DND-41 (cell line): ENCODE results near the gene DPYSL3.

Source experiments
- ATAC-seq: fragments of 200-7000 bp; cut with Tn5 transposase; 3 replicates; pipeline ENCODE4 v1.9.1; 2021; ENCODE audit warnings: low read depth; ENCODE audit not compliant: insufficient read depth
- DNase-seq: peaks from one replicate; pipeline ENCODE4 v3.0.0-alpha.2; 2020
- H2AFZ ChIP-seq: 2 replicates; pipeline ENCODE4 v1.6.0; 2012; ENCODE audit warnings: low read depth, low read length
- H3K27ac ChIP-seq: 2 replicates; pipeline ENCODE4 v1.5.1; 2012; ENCODE audit warnings: low read length, inconsistent platforms
- H3K27me3 ChIP-seq: fragments of 200-600 bp; sonication (generic); 2 replicates; pipeline ENCODE4 v1.6.0; 2012; ENCODE audit warnings: low read length, mild to moderate bottlenecking, inconsistent platforms; ENCODE audit not compliant: insufficient read depth, poor library complexity
- H3K36me3 ChIP-seq: 2 replicates; pipeline ENCODE4 v1.5.1; 2012; ENCODE audit warnings: low read length, inconsistent platforms; ENCODE audit not compliant: insufficient read depth
- H3K4me1 ChIP-seq: 2 replicates; pipeline ENCODE4 v1.5.1; 2012; ENCODE audit warnings: mild to moderate bottlenecking, low read length; ENCODE audit not compliant: insufficient read depth
- H3K4me2 ChIP-seq: 2 replicates; pipeline ENCODE4 v1.6.0; 2012; ENCODE audit warnings: mild to moderate bottlenecking, moderate library complexity, low read length, inconsistent platforms; ENCODE audit not compliant: insufficient read depth
- H3K4me3 ChIP-seq, 2 experiments: fragments of 200-600 bp in 1 of 2; shearing (Covaris generic) in 1 of 2; 2 replicates each; pipeline ENCODE4 v1.5.1; 2012 to 2016; ENCODE audit warnings: inconsistent platforms in 2 of 2, low read length in 2 of 2, mild to moderate bottlenecking in 2 of 2, low read depth in 1 of 2, moderate library complexity in 1 of 2
- H3K79me2 ChIP-seq: 2 replicates; pipeline ENCODE4 v1.6.0; 2012; ENCODE audit warnings: low read length, inconsistent platforms; ENCODE audit not compliant: insufficient read depth
- H3K9ac ChIP-seq: 2 replicates; pipeline ENCODE4 v1.6.0; 2012; ENCODE audit warnings: low read depth, mild to moderate bottlenecking, inconsistent platforms, low read length, moderate library complexity
- H3K9me3 ChIP-seq: 2 replicates; pipeline ENCODE4 v1.5.1; 2012; ENCODE audit warnings: low read length, moderate library complexity, mild to moderate bottlenecking, inconsistent platforms; ENCODE audit not compliant: insufficient read depth, severe bottlenecking
- H4K20me1 ChIP-seq: 2 replicates; pipeline ENCODE4 v1.6.0; 2012; ENCODE audit warnings: low read length; ENCODE audit not compliant: insufficient read depth
- EZH2 ChIP-seq: IDR thresholded peaks from 3 replicates; pipeline ENCODE4 v1.6.1; 2012; ENCODE audit warnings: borderline replicate concordance, low read depth, mild to moderate bottlenecking, moderate library complexity, low read length, inconsistent platforms; ENCODE audit not compliant: severe bottlenecking
- TF ChIP-seq, protein P1 (sequence below): IDR thresholded peaks from 2 replicates; pipeline ENCODE4 v1.5.1; 2012; ENCODE audit warnings: borderline replicate concordance, low read length, moderate library complexity, mild to moderate bottlenecking; ENCODE audit not compliant: poor library complexity, severe bottlenecking; ENCODE audit errors: extremely low read depth

The DPYSL3 gene

DNA sequence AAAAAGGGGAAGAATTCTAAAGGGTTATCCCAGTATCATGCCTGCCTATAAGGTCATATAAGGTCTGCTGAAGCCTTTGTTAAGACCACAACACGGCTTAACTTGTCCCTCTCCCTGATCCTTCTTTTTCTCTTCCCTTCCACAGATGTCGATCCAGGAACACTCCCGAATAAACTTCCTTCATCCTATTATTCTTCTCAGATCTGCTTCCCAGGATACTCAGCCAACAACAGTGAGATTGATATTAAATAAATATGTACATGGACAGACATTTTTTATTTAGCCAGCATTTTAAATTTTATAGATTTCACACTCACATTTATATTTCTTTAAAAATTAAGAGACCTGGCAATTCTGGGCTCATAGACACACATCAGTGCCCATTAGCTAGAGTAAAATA is 44.1 kb downstream of the DPYSL3 start:
- Histone ChIP-seq H3K9me3 (no peaks in the 10 kb centered on the region), H3K36me3 (no peaks in the 10 kb centered on the region), H4K20me1 (no peaks in the 10 kb centered on the region), H3K27ac (no peak overlapping the region), H3K4me1 (no peaks in the 10 kb centered on the region), H2AFZ (no peak overlapping the region), H3K79me2 (no peaks in the 10 kb centered on the region), H3K27me3 (no peaks in the 10 kb centered on the region), H3K4me3 (no peak overlapping the region), H3K9ac (no peak overlapping the region), H3K4me2 (no peak overlapping the region)
- TF ChIP-seq EZH2, result no peak
- TF ChIP-seq, protein P1, sequence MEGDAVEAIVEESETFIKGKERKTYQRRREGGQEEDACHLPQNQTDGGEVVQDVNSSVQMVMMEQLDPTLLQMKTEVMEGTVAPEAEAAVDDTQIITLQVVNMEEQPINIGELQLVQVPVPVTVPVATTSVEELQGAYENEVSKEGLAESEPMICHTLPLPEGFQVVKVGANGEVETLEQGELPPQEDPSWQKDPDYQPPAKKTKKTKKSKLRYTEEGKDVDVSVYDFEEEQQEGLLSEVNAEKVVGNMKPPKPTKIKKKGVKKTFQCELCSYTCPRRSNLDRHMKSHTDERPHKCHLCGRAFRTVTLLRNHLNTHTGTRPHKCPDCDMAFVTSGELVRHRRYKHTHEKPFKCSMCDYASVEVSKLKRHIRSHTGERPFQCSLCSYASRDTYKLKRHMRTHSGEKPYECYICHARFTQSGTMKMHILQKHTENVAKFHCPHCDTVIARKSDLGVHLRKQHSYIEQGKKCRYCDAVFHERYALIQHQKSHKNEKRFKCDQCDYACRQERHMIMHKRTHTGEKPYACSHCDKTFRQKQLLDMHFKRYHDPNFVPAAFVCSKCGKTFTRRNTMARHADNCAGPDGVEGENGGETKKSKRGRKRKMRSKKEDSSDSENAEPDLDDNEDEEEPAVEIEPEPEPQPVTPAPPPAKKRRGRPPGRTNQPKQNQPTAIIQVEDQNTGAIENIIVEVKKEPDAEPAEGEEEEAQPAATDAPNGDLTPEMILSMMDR, result no peak
- ATAC-seq, result no peak
- DNase-seq, result no peak

DNA sequence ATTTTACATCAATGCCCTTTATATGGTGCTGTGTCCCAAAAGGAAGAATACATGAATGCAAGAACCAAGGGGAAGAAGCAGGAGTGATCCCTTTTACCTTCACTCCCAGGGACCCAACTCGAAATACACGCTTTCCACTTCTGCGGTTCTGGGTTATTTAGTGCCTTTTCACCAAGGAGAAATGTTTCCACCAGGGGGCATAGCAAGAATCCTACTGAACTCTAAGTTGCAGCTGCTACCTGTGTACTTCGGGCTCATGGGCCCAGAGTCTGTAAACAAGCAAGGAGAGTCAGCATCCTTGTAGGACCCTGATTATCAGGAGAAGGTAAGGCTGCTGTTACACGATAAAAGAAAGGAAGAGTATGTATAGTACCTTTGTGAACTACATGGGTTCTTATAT is 45.7 kb downstream of the DPYSL3 start:
- no peak for DNase-seq
- H4K20me1 ChIP-seq, result no peaks in the 10 kb centered on the region
- ATAC-seq, result no peak
- no peak for TF ChIP-seq EZH2
- TF ChIP-seq, protein P1, result peak; percentile 26
- no peak overlapping the region for H3K27ac ChIP-seq
- H3K79me2 ChIP-seq, result no peaks in the 10 kb centered on the region
- H3K36me3 ChIP-seq, result no peaks in the 10 kb centered on the region
- no peak overlapping the region for H3K9ac ChIP-seq
- H3K27me3 ChIP-seq, result no peaks in the 10 kb centered on the region
- no peak overlapping the region for H3K4me3 ChIP-seq
- H3K4me1 ChIP-seq, result no peaks in the 10 kb centered on the region
- H2AFZ ChIP-seq, result no peak overlapping the region
- no peak overlapping the region for H3K4me2 ChIP-seq
- H3K9me3 ChIP-seq, result no peaks in the 10 kb centered on the region

DNA sequence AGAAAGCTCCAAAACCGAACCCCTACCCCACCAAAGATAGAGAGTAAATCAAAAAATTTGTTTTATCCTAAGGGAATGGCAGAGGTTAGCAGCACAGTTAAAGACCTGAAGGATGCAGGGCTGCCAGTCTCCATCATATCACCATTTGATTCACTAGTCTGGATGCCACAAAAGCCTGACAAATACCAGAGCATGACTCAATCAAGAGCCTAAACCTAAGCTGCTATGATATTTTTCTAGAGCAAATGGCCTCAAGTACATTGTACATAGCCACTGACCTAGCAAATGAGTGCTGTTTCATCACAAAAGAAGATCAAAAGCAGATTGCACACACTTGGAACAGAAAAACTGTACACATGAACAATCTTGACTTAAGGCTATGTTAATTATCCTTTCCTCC is 48.0 kb downstream of the DPYSL3 start:
- DNase-seq (no peak), ATAC-seq (no peak)
- no peak overlapping the region for H3K9ac ChIP-seq
- H3K4me2 ChIP-seq, result no peak overlapping the region
- no peaks in the 10 kb centered on the region for H3K4me1 ChIP-seq
- H3K4me3 ChIP-seq, result no peak overlapping the region
- TF ChIP-seq, protein P1, result no peak
- no peak for TF ChIP-seq EZH2
- H4K20me1 ChIP-seq, result no peaks in the 10 kb centered on the region
- H3K27me3 ChIP-seq, result no peaks in the 10 kb centered on the region
- no peaks in the 10 kb centered on the region for H3K79me2 ChIP-seq
- H3K27ac ChIP-seq, result no peak overlapping the region
- H3K9me3 ChIP-seq, result no peaks in the 10 kb centered on the region
- H3K36me3 ChIP-seq, result no peaks in the 10 kb centered on the region
- H2AFZ ChIP-seq, result no peak overlapping the region

DNA sequence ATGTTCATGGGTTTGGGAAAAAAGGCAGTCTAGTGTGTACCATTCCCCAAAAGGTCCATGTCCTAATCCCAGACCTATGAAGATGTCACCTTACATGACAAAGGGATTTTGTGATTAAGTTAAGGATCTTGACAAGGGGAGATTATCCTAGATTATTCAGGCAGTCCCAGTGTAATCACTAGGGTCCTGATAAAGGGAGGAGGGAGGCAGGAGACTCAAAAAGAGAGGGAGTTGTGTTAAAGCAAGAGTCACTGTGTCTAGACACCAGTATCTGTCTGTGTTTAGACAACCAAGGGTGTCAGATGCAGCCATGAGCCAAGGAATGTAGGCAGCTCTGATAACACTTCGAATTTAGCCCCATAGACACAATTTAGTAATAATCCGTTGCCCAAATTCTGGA is 49.5 kb downstream of the DPYSL3 start:
- Histone ChIP-seq H3K9ac (no peak overlapping the region), H3K4me3 (no peak overlapping the region), H3K79me2 (no peaks in the 10 kb centered on the region), H3K27ac (no peak overlapping the region), H3K36me3 (no peaks in the 10 kb centered on the region), H3K27me3 (no peaks in the 10 kb centered on the region), H3K4me2 (no peak overlapping the region), H4K20me1 (no peaks in the 10 kb centered on the region), H3K9me3 (no peaks in the 10 kb centered on the region), H3K4me1 (no peaks in the 10 kb centered on the region), H2AFZ (no peak overlapping the region)
- TF ChIP-seq, protein P1, result no peak
- TF ChIP-seq EZH2, result no peak
- DNase-seq (no peak), ATAC-seq (no peak)
